NCI-H2107 treated with DMSO at 0.1 percent for 48 hours (cell line): ENCODE data around the gene PALM2AKAP2.
"Not testable (repeated sequence)": the region's sequence is repeated elsewhere in the genome, so short reads cannot be mapped to it uniquely, and the experiment has no call there.

ENCODE experiments used
- DNase-seq: peaks from one replicate; lab custom pipeline; 2025; ENCODE audit not compliant: unreplicated experiment; lab: John Stamatoyannopoulos, UW

The PALM2AKAP2 gene

GRCh38 chr9:109802491-109802890 is 22.5 kb downstream of the PALM2AKAP2 start:
- no peak for DNase-seq

DNA sequence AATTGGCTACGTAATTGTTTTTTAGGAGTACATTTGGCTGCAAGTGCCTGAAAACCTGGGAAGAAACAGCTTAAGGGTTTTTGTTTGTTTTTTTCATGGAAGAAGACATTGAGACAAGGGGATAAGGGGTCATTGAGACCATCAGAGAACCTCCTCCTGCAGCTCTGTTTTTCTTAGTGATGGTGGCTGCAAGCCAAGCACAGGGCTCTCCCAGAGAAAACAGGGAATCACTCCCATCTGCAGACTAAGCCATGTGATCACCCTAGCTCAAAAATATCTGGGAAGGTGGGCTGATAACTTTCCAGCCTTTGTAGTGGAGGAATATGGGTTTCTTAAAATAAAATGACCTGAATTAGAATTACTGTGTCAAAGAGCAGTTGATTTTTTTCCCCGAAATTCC is 25.1 kb downstream of the PALM2AKAP2 start:
- DNase-seq = no peak

DNA sequence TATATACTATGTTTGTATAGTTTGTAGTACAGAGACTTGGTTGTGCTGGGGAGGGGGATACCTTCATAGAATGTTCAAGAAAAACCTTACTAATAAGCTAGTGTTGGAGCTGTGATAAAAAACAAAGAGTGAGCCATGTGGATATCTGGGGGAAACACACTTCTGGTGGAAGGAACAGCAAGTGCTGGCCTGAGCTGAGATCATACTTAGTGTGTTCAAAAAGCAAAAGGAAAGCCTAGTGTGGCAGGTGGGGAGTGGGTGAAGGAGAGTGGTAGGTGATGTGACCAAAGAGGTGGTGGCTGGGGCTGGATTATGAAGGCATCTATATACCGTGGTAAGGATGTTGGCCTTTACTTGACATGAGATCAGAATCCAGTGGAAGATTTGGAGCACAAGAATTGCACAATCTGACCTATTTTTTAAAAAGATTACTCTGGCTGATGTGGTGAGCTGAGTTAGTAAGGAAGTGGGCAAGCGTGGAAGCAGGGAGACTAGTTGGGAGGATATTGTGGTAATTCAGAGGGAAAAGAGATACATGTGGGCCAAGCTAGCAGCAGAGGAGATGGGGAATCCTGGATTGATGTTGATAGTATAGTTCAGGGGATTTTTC is 26.6 kb downstream of the PALM2AKAP2 start:
- no peak for DNase-seq

- DNase-seq = no peak
Measured at GRCh38 chr9:109811876-109812275, 31.9 kb downstream of the PALM2AKAP2 start.

DNA sequence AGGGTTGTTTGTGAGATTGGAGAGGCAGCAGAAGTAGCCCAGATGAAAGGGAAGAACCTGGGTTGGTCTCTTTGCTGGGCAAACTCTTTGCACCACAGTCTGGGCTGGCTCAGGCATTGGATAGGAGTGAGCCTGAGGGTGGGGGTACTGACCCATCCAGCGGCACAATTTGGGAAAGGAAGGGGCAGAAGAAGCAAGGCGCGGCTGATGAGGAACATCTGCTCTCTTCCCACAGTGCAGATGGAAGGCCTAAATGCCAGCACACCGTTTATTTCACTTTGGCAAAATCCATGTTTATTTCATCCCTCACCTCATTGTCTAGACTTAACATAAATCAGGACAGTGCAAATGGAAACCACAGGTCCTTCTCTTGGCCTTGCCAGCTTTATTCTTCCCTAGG is 32.3 kb downstream of the PALM2AKAP2 start:
- DNase-seq = no peak

- no peak for DNase-seq
Measured at GRCh38 chr9:109812818-109813281, 32.9 kb downstream of the PALM2AKAP2 start.

DNA sequence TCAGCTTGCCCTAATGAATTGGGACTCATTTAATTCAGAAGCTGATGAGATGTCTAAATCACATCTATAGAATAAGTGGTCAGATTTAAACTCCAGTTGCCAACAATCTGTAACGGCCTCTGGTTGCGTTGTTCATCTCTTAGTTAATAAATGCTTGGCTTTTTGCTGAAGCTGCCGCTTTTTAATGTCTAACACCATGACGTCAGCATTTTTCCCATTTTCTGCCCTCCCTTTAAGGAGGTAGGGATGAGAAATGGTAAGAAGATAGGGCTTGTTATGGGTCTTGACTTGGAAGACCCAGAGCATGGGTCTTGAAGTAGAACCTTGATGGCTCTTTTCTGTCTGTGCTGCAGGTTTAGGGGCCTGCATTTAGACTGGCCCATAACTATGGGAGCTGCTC is 33.3 kb downstream of the PALM2AKAP2 start:
- no peak for DNase-seq

DNA sequence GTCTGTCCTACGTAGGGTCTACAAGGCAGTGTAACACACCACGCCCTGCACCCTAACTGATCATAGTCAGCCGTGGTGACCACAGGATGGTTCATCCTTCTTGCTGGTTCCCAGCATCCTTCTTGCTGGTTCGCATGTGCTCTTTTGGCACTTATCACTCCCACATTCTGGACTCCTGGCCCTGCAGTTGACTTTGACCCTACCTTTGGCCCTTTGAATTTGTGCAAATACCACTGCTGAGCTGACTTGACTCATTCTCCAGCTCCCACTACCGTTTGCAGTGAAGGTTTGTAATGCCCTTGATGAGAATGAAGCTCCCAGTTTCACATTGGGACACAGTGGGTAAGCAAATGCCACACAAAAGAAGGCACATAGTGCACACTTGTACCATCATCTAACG is 33.8 kb downstream of the PALM2AKAP2 start:
- DNase-seq = no peak

- DNase-seq = no peak
Measured at GRCh38 chr9:109815366-109815947, 35.5 kb downstream of the PALM2AKAP2 start.

DNA sequence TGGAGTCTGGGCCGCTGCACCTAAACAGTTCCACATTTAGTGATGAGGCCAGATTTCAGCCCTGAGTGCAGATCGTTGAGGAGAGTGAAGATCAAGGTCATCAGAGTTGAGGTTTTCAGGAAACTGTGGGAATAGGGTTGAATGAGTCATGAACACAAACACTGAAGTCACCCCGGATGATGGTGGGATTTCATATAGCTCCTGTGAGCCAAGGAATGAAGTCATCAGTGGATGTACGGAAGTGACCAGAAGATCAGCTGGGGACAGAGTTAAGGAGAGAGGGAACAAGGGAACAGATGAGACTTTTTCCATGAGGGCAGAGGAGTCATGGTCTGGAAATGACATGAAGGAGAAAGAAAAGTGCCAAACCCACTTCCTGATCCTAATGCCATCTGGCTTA is 36.5 kb downstream of the PALM2AKAP2 start:
- no peak for DNase-seq

- DNase-seq = no peak
Measured at GRCh38 chr9:109817146-109817845, 37.3 kb downstream of the PALM2AKAP2 start.

DNA sequence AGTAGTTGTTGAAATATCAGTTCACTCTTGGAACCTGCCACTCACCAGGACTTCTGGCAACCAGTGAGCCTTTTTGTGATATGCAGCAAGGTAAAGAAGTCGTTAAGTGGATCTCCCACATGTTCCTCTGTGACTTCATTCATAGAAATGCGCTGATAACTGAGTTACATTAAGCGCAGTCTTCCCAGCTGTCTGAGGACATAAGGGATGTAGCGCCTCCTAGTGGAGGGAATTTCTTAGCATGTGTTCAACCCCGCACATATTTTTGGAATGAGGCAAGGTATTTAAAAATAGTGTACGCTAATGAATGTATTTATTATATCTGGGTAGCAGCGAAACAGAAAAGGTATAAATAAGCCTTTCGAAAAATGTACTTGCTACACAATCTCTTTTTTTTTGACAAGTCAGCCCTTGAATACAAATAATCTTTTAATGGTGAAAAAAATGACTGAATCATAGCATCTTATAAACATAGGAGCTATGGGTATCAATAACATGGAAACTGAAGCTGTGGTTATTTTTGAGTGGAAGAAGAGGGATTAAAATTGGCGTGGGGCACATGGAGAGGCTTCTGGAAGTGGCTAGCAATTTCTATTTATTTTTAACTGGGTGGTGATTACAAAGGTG is 38.0 kb downstream of the PALM2AKAP2 start:
- DNase-seq = peak; percentile 88

- DNase-seq = no peak
Measured at GRCh38 chr9:109821711-109822110, 41.7 kb downstream of the PALM2AKAP2 start.

DNA sequence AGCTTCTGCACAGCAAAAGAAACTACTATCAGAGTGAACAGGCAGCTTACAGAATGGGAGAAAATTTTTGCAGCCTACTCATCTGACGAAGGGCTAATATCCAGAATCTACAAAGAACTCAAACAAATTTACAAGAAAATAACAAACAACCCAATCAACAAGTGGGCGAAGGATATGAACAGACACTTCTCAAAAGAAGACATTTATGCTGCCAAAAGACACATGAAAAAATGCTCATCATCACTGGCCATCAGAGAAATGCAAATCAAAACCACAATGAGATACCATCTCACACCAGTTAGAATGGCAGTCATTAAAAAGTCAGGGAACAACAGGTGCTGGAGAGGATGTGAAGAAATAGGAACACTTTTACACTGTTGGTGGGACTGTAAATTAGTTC is 45.4 kb downstream of the PALM2AKAP2 start:
- not testable (repeated sequence) for DNase-seq

- no peak for DNase-seq
Measured at GRCh38 chr9:109826559-109826958, 46.6 kb downstream of the PALM2AKAP2 start.

- DNase-seq = no peak
Measured at GRCh38 chr9:109828254-109828653, 48.3 kb downstream of the PALM2AKAP2 start.
